HepG2 (cell line): ENCODE results near the gene TUBB. TPM values are rescaled to one million over a fixed set of nuclear protein-coding genes. Genes with fewer than 3 reads are reported as not detected.

Experiments
- polyA plus RNA-seq, 8 experiments: library from polyadenylated mRNA; depleted of rRNA in 3 of 8; stranded (reverse) in 7 of 8; unstranded in 1 of 8; fragments of >200 nt; fragmentation: Illumina TruSeq in 4 of 8; extraction: Trizol in 4 of 8; gene quantifications; 2 replicates each; pipeline versions ENCODE4 v1.2.1 to v1.2.3, GENCODE V29; 2011 to 2016; ENCODE audit warnings: low read depth in 4 of 8, missing spikeins in 1 of 8, mixed read lengths in 1 of 8; ENCODE audit not compliant: insufficient read depth in 1 of 8
- small RNA-seq, 3 experiments: library from RNA; depleted of rRNA; stranded (forward); fragments of <200 nt; gene quantifications; one replicate each; pipeline ENCODE3, GENCODE V24; 2012; ENCODE audit warnings: low read depth in 2 of 3, low replicate concordance in 1 of 3; ENCODE audit not compliant: insufficient read length in 3 of 3, insufficient read depth in 2 of 3
- total RNA-seq, 5 experiments: library from RNA; depleted of rRNA; stranded (reverse); fragments of >200 nt; fragmentation: Illumina TruSeq; extraction: Trizol; gene quantifications; 2 replicates each; pipeline ENCODE4 v1.2.3, GENCODE V29; 2016; ENCODE audit warnings: low read depth in 1 of 5

Gene TUBB
- total and polyA plus RNA-seq, 2 of the 13 experiments (the other 11 are each of a cell fraction or from before 2014, with no cell fraction given) = 911 to 1,163 TPM

Small RNAs within 50 kb of the gene (small RNA-seq; reads per million reads assigned to genes)
- gene RF00019 (0 reads per million in 3 experiments), gene RN7SL353P (0 reads per million in 3 experiments)

Other genes starting within 250 kb of the TUBB start
- gene HLA-E, start 230.8 kb upstream of the TUBB start, total RNA-seq (2016; rRNA removed; fragmentation: Illumina TruSeq; extraction: Trizol) = 21.2 and 45.2 TPM in 2 replicates
- 90.4 and 99.8 TPM in 2 replicates for gene HLA-E, start 230.8 kb upstream of the TUBB start, polyA plus RNA-seq (2011; rRNA removed)
- 54.8 and 55.6 TPM in 2 replicates for gene GNL1, start 163.9 kb upstream of the TUBB start, total RNA-seq (2016; rRNA removed; fragmentation: Illumina TruSeq; extraction: Trizol)
- 35.0 and 46.8 TPM in 2 replicates for gene GNL1, start 163.9 kb upstream of the TUBB start, polyA plus RNA-seq (2011; rRNA removed)
- 13.9 and 14.6 TPM in 2 replicates for gene PRR3, start 163.1 kb upstream of the TUBB start, total RNA-seq (2016; rRNA removed; fragmentation: Illumina TruSeq; extraction: Trizol)
- gene PRR3, start 163.1 kb upstream of the TUBB start, polyA plus RNA-seq (2011; rRNA removed) = 20.6 and 21.2 TPM in 2 replicates
- gene ABCF1, start 148.9 kb upstream of the TUBB start, total RNA-seq (2016; rRNA removed; fragmentation: Illumina TruSeq; extraction: Trizol) = 98.9 and 104 TPM in 2 replicates
- gene ABCF1, start 148.9 kb upstream of the TUBB start, polyA plus RNA-seq (2011; rRNA removed) = 25.4 and 33.7 TPM in 2 replicates
- gene PPP1R10, start 103.1 kb upstream of the TUBB start, total RNA-seq (2016; rRNA removed; fragmentation: Illumina TruSeq; extraction: Trizol) = 19.5 and 38.4 TPM in 2 replicates
- 24.2 and 26.3 TPM in 2 replicates for gene PPP1R10, start 103.1 kb upstream of the TUBB start, polyA plus RNA-seq (2011; rRNA removed)
- gene MRPS18B, start 102.5 kb upstream of the TUBB start, total RNA-seq (2016; rRNA removed; fragmentation: Illumina TruSeq; extraction: Trizol) = 125 and 143 TPM in 2 replicates
- gene MRPS18B, start 102.5 kb upstream of the TUBB start, polyA plus RNA-seq (2011; rRNA removed) = 120 and 131 TPM in 2 replicates
- 5.4 and 9.2 TPM in 2 replicates for gene ATAT1, start 93.5 kb upstream of the TUBB start, total RNA-seq (2016; rRNA removed; fragmentation: Illumina TruSeq; extraction: Trizol)
- gene ATAT1, start 93.5 kb upstream of the TUBB start, polyA plus RNA-seq (2011; rRNA removed) = 23.4 and 23.6 TPM in 2 replicates
- 9.2 and 12.0 TPM in 2 replicates for gene C6orf136, start 73.2 kb upstream of the TUBB start, total RNA-seq (2016; rRNA removed; fragmentation: Illumina TruSeq; extraction: Trizol)
- 26.2 and 30.1 TPM in 2 replicates for gene C6orf136, start 73.2 kb upstream of the TUBB start, polyA plus RNA-seq (2011; rRNA removed)
- 48.2 and 58.5 TPM in 2 replicates for gene DHX16, start 47.3 kb upstream of the TUBB start, total RNA-seq (2016; rRNA removed; fragmentation: Illumina TruSeq; extraction: Trizol)
- gene DHX16, start 47.3 kb upstream of the TUBB start, polyA plus RNA-seq (2011; rRNA removed) = 57.0 and 73.4 TPM in 2 replicates
- gene PPP1R18, start 33.7 kb upstream of the TUBB start, total RNA-seq (2016; rRNA removed; fragmentation: Illumina TruSeq; extraction: Trizol) = 3.1 and 4.9 TPM in 2 replicates
- gene PPP1R18, start 33.7 kb upstream of the TUBB start, polyA plus RNA-seq (2011; rRNA removed) = 9.2 and 10.5 TPM in 2 replicates
- 7.4 and 16.0 TPM in 2 replicates for gene NRM, start 29.4 kb upstream of the TUBB start, total RNA-seq (2016; rRNA removed; fragmentation: Illumina TruSeq; extraction: Trizol)
- gene NRM, start 29.4 kb upstream of the TUBB start, polyA plus RNA-seq (2011; rRNA removed) = 12.5 TPM in 2 replicates
- gene MDC1, start 3.1 kb upstream of the TUBB start, total RNA-seq (2016; rRNA removed; fragmentation: Illumina TruSeq; extraction: Trizol) = 8.4 and 20.5 TPM in 2 replicates
- 11.7 and 14.0 TPM in 2 replicates for gene MDC1, start 3.1 kb upstream of the TUBB start, polyA plus RNA-seq (2011; rRNA removed)
- gene FLOT1, start 22.3 kb downstream of the TUBB start, total RNA-seq (2016; rRNA removed; fragmentation: Illumina TruSeq; extraction: Trizol) = 77.8 and 82.3 TPM in 2 replicates
- 130 and 150 TPM in 2 replicates for gene FLOT1, start 22.3 kb downstream of the TUBB start, polyA plus RNA-seq (2011; rRNA removed)
- gene IER3, start 24.2 kb downstream of the TUBB start, total RNA-seq (2016; rRNA removed; fragmentation: Illumina TruSeq; extraction: Trizol) = 28.7 and 51.1 TPM in 2 replicates
- 131 and 151 TPM in 2 replicates for gene IER3, start 24.2 kb downstream of the TUBB start, polyA plus RNA-seq (2011; rRNA removed)
- 7.0 and 16.7 TPM in 2 replicates for gene DDR1, start 164.2 kb downstream of the TUBB start, total RNA-seq (2016; rRNA removed; fragmentation: Illumina TruSeq; extraction: Trizol)
- 20.2 and 25.0 TPM in 2 replicates for gene DDR1, start 164.2 kb downstream of the TUBB start, polyA plus RNA-seq (2011; rRNA removed)
- 15.9 and 18.0 TPM in 2 replicates for gene GTF2H4, start 187.9 kb downstream of the TUBB start, total RNA-seq (2016; rRNA removed; fragmentation: Illumina TruSeq; extraction: Trizol)
- 49.3 and 58.3 TPM in 2 replicates for gene GTF2H4, start 187.9 kb downstream of the TUBB start, polyA plus RNA-seq (2011; rRNA removed)
- gene VARS2, start 193.9 kb downstream of the TUBB start, total RNA-seq (2016; rRNA removed; fragmentation: Illumina TruSeq; extraction: Trizol) = 45.9 and 71.8 TPM in 2 replicates
- 61.8 and 68.8 TPM in 2 replicates for gene VARS2, start 193.9 kb downstream of the TUBB start, polyA plus RNA-seq (2011; rRNA removed)
- gene SFTA2, start 211.8 kb downstream of the TUBB start, total RNA-seq (2016; rRNA removed; fragmentation: Illumina TruSeq; extraction: Trizol) = not detected in 2 replicates
- gene SFTA2, start 211.8 kb downstream of the TUBB start, polyA plus RNA-seq (2011; rRNA removed) = not detected in 2 replicates
- not detected in 2 replicates for gene MUCL3, start 220.6 kb downstream of the TUBB start, total RNA-seq (2016; rRNA removed; fragmentation: Illumina TruSeq; extraction: Trizol)
- gene MUCL3, start 220.6 kb downstream of the TUBB start, polyA plus RNA-seq (2011; rRNA removed) = not detected in 2 replicates